Measurements from ENCODE around the gene ABHD17A.

ABHD17A gene

GRCh38 chr19:1885398-1886119 is at the start of gene ABHD17A:
Gene ABHD17A, minus strand, starts transcription at chr19:1885496. Its CDS starts 3,930 bp downstream, at chr19:1881566.
- DNase-seq, result peak; percentile 95 to 97

- DNase-seq, result no peak
These were observed 48.6 kb upstream of the ABHD17A start for GRCh38 chr19:1933942-1934341.

- DNase-seq, result no peak
These were observed 47.9 kb upstream of the ABHD17A start for GRCh38 chr19:1933244-1933643.

GRCh38 chr19:1932395-1932794 is 47.1 kb upstream of the ABHD17A start:
- no peak for DNase-seq

GRCh38 chr19:1931445-1931844 is 46.1 kb upstream of the ABHD17A start:
- no peak for DNase-seq

GRCh38 chr19:1929021-1929742 is 43.9 kb upstream of the ABHD17A start:
- peak; percentile 83 to 85 for DNase-seq

GRCh38 chr19:1925544-1925943 is 40.2 kb upstream of the ABHD17A start:
- DNase-seq, result no peak

- no peak for DNase-seq
These were observed 39.1 kb upstream of the ABHD17A start for GRCh38 chr19:1924320-1924961.

- DNase-seq, result peak; percentile 51 to 62
These were observed 38.0 kb upstream of the ABHD17A start for GRCh38 chr19:1923319-1923718.

- no peak for DNase-seq
These were observed 37.5 kb upstream of the ABHD17A start for GRCh38 chr19:1922803-1923202.

- no peak for DNase-seq
These were observed 36.5 kb upstream of the ABHD17A start for GRCh38 chr19:1921825-1922224.

GRCh38 chr19:1921326-1921725 is 36.0 kb upstream of the ABHD17A start:
- no peak for DNase-seq

GRCh38 chr19:1920644-1921043 is 35.3 kb upstream of the ABHD17A start:
- no peak for DNase-seq

GRCh38 chr19:1918975-1919374 is 33.7 kb upstream of the ABHD17A start:
- no peak for DNase-seq

- no peak for DNase-seq
These were observed 32.6 kb upstream of the ABHD17A start for GRCh38 chr19:1917926-1918325.

- DNase-seq, result no peak
These were observed 31.9 kb upstream of the ABHD17A start for GRCh38 chr19:1917146-1917545.

- DNase-seq, result no peak
These were observed 29.6 kb upstream of the ABHD17A start for GRCh38 chr19:1914826-1915341.

GRCh38 chr19:1913781-1914577 is 28.7 kb upstream of the ABHD17A start:
- DNase-seq, result no peak

- DNase-seq, result no peak
These were observed 27.6 kb upstream of the ABHD17A start for GRCh38 chr19:1912760-1913505.

GRCh38 chr19:1911995-1912394 is 26.7 kb upstream of the ABHD17A start:
- no peak for DNase-seq

GRCh38 chr19:1911098-1911497 is 25.8 kb upstream of the ABHD17A start:
- no peak for DNase-seq

- no peak for DNase-seq
These were observed 24.9 kb upstream of the ABHD17A start for GRCh38 chr19:1910177-1910576.

Measured in activated CD4-positive, alpha-beta T cell treated with anti-CD3 and anti-CD28 coated beads, Interleukin-2, amount 50 U/mL, for 48 hours (primary cell).